Pericardium fibroblast (primary cell): ENCODE measurements around the gene DDA1. TPM values are rescaled to one million over a fixed set of nuclear protein-coding genes. Genes with fewer than 3 reads are reported as not detected.

ENCODE experiments used
- total RNA-seq: library from RNA; depleted of rRNA; stranded (reverse); fragments of >200 nt; gene quantifications from 2 replicates; pipeline ENCODE4 v1.2.3, GENCODE V29; 2015

DDA1 gene
- total RNA-seq: 9.8 and 22.3 TPM in 2 replicates

GRCh38 chr19:17309198-17309964 is at the start of gene DDA1:
TSS of gene DDA1 (plus strand) at chr19:17309563. CDS start at chr19:17309655, 92 bp downstream.

GRCh38 chr19:17264641-17264979 is 44.8 kb upstream of the DDA1 start, which contains the start of gene USHBP1:
TSS of gene USHBP1 (minus strand) at chr19:17264745. CDS start at chr19:17264299, 446 bp downstream.

GRCh38 chr19:17266975-17267788 is 42.2 kb upstream of the DDA1 start, which contains the start of gene BABAM1:
TSS of gene BABAM1 (plus strand) at chr19:17267443. CDS start at chr19:17268807, 1,364 bp downstream.

GRCh38 chr19:17281391-17282304 is 27.7 kb upstream of the DDA1 start, which contains the start of gene ANKLE1:
TSS of gene ANKLE1 (plus strand) at chr19:17281901. CDS start at chr19:17281921, 20 bp downstream.

GRCh38 chr19:17303167-17303939 is 6.0 kb upstream of the DDA1 start, which contains the start of gene ABHD8:
TSS of gene ABHD8 (minus strand) at chr19:17303425. CDS start at chr19:17301616, 1,809 bp downstream.

GRCh38 chr19:17305517-17306284 is 3.7 kb upstream of the DDA1 start, which contains the start of gene MRPL34:
TSS of gene MRPL34 (plus strand) at chr19:17305872. CDS start at chr19:17305893, 21 bp downstream.

GRCh38 chr19:17334414-17335409 is 25.3 kb downstream of the DDA1 start, which contains the start of gene ANO8:
TSS of gene ANO8 (minus strand) at chr19:17334855. CDS start at chr19:17334670, 185 bp downstream.

GRCh38 chr19:17336872-17337674 is 27.7 kb downstream of the DDA1 start, which contains the start of gene GTPBP3:
TSS of gene GTPBP3 (plus strand) at chr19:17337553. CDS start at chr19:17337612, 59 bp downstream.

Other genes starting within 250 kb of the DDA1 start
- gene HAUS8, start 234.1 kb upstream of the DDA1 start, total RNA-seq: 0.94 and 1.8 TPM in 2 replicates
- 31.8 and 45.2 TPM in 2 replicates for gene MYO9B, start 233.8 kb upstream of the DDA1 start, total RNA-seq
- 22.8 and 24.3 TPM in 2 replicates for gene USE1, start 94.2 kb upstream of the DDA1 start, total RNA-seq
- 6.8 and 7.1 TPM in 2 replicates for gene OCEL1, start 83.3 kb upstream of the DDA1 start, total RNA-seq
- gene NR2F6, start 63.6 kb upstream of the DDA1 start, total RNA-seq: 87.4 and 95.5 TPM in 2 replicates
- not detected in 2 replicates for gene USHBP1, start 44.8 kb upstream of the DDA1 start, total RNA-seq
- 50.9 and 80.4 TPM in 2 replicates for gene BABAM1, start 42.1 kb upstream of the DDA1 start, total RNA-seq
- 1.3 TPM in 1 of 2 replicates, not detected in the other for gene ANKLE1, start 27.7 kb upstream of the DDA1 start, total RNA-seq
- gene ABHD8, start 6.1 kb upstream of the DDA1 start, total RNA-seq: 9.1 and 19.4 TPM in 2 replicates
- gene MRPL34, start 3.7 kb upstream of the DDA1 start, total RNA-seq: 47.0 and 77.3 TPM in 2 replicates
- 3.1 and 3.7 TPM in 2 replicates for gene ANO8, start 25.3 kb downstream of the DDA1 start, total RNA-seq
- gene GTPBP3, start 28.0 kb downstream of the DDA1 start, total RNA-seq: 7.9 and 9.8 TPM in 2 replicates
- gene PLVAP, start 67.8 kb downstream of the DDA1 start, total RNA-seq: 0.82 and 0.94 TPM in 2 replicates
- gene CCDC194, start 84.6 kb downstream of the DDA1 start, total RNA-seq: not detected in 2 replicates
- 5.5 and 7.0 TPM in 2 replicates for gene BST2, start 96.1 kb downstream of the DDA1 start, total RNA-seq
- 58.5 and 68.5 TPM in 2 replicates for gene MVB12A, start 110.5 kb downstream of the DDA1 start, total RNA-seq
- 0.85 TPM in 1 of 2 replicates, not detected in the other for gene TMEM221, start 139.1 kb downstream of the DDA1 start, total RNA-seq
- not detected in 2 replicates for gene NXNL1, start 151.4 kb downstream of the DDA1 start, total RNA-seq
- gene SLC27A1, start 161.0 kb downstream of the DDA1 start, total RNA-seq: 28.0 and 29.8 TPM in 2 replicates
- gene PGLS, start 202.1 kb downstream of the DDA1 start, total RNA-seq: 139 and 154 TPM in 2 replicates
- 129 and 157 TPM in 2 replicates for gene COLGALT1, start 246.1 kb downstream of the DDA1 start, total RNA-seq